MM.1S (cell line): Measurements from ENCODE around the gene REN.

ENCODE experiments used
- CTCF ChIP-seq: fragments of 300-600 bp; sonication (generic); IDR thresholded peaks from 2 replicates; pipeline ENCODE4 v1.5.1; 2016; ENCODE audit warnings: antibody characterized with exemption, low read length, mixed read lengths
- EZH2 ChIP-seq: fragments of 300-600 bp; sonication (generic); optimal IDR thresholded peaks from 2 replicates; pipeline ENCODE3; 2017; ENCODE audit warnings: low read depth, mild to moderate bottlenecking, antibody characterized with exemption, low read length, mixed read lengths
- EZH2phosphoT487 ChIP-seq: fragments of 300-600 bp; sonication (generic); IDR thresholded peaks from 2 replicates; pipeline ENCODE4 v1.6.1; 2018; ENCODE audit warnings: antibody characterized with exemption, low read length

DNA sequence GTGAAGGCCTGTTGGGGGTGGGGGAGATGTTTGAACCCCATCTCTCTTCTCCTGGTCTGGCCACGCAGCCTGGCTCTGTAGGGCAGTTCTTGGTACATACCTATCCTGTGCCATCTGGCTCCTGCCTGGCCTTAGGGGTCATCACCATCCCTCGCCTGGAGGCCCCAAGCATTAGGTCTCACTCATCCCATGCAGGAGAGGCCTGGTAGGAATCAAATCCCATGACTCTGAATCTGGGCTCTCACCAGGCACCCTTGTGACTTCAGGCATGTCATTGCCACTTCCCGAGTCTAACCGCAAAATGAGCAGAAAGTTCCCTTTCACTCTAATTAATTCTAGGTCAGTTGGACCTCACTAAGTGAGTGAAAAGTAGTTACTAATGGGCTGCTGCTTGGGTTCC lies 51.5 kb downstream of the REN start:
- TF ChIP-seq CTCF (no peak), EZH2phosphoT487 (no peak), EZH2 (no peak)
